Mesendoderm (in vitro differentiated cells): ENCODE results near the gene WWC1.

Experiments
- DNase-seq: peaks from one replicate; pipeline ENCODE4 v3.0.0; 2013
- H2AK5ac ChIP-seq: 2 replicates; pipeline ENCODE4 v1.6.1; 2013; ENCODE audit warnings: low read length, inconsistent platforms
- H2BK120ac ChIP-seq: 2 replicates; pipeline ENCODE4 v1.6.1; 2013; ENCODE audit warnings: low read depth, mild to moderate bottlenecking, low read length, moderate library complexity, mixed read lengths
- H2BK15ac ChIP-seq: replicated peaks from 2 replicates; pipeline ENCODE4 v1.6.1; 2013; ENCODE audit warnings: low read depth, mild to moderate bottlenecking, moderate library complexity
- H2BK5ac ChIP-seq: 2 replicates; pipeline ENCODE4 v1.6.1; 2013; ENCODE audit warnings: low read length, inconsistent platforms
- H3K18ac ChIP-seq: 2 replicates; pipeline ENCODE4 v1.6.1; 2013; ENCODE audit warnings: mild to moderate bottlenecking, low read length, mixed read lengths
- H3K23ac ChIP-seq: one replicate; pipeline ENCODE4 v1.6.1; 2013; ENCODE audit warnings: low read length
- H3K27ac ChIP-seq: 2 replicates; pipeline ENCODE4 v1.5.1; 2013; ENCODE audit warnings: low read depth, mild to moderate bottlenecking, inconsistent platforms, low read length, moderate library complexity
- H3K27me3 ChIP-seq: 2 replicates; pipeline ENCODE4 v1.6.1; 2013; ENCODE audit warnings: low read length, control low read depth, mild to moderate bottlenecking, inconsistent platforms; ENCODE audit not compliant: insufficient read depth, poor library complexity
- H3K36me3 ChIP-seq: 2 replicates; pipeline ENCODE4 v1.6.1; 2013; ENCODE audit warnings: low read length, inconsistent platforms; ENCODE audit not compliant: control insufficient read depth, insufficient read depth
- H3K4ac ChIP-seq: one replicate; pipeline ENCODE4 v1.6.1; 2013; ENCODE audit warnings: low read depth, mild to moderate bottlenecking, low read length, moderate library complexity
- H3K4me1 ChIP-seq: 2 replicates; pipeline ENCODE4 v1.6.1; 2013; ENCODE audit warnings: low read depth, low read length, inconsistent platforms; ENCODE audit not compliant: control insufficient read depth
- H3K4me2 ChIP-seq: 2 replicates; pipeline ENCODE4 v1.6.1; 2013; ENCODE audit warnings: low read length
- H3K4me3 ChIP-seq: 2 replicates; pipeline ENCODE4 v1.5.1; 2013; ENCODE audit warnings: mild to moderate bottlenecking, low read length
- H3K56ac ChIP-seq: one replicate; pipeline ENCODE4 v1.6.1; 2013; ENCODE audit warnings: low read length
- H3K79me1 ChIP-seq: 2 replicates; pipeline ENCODE4 v1.6.1; 2013; ENCODE audit warnings: low read length, inconsistent platforms
- H3K79me2 ChIP-seq: 2 replicates; pipeline ENCODE4 v1.6.1; 2013; ENCODE audit warnings: mild to moderate bottlenecking, low read length; ENCODE audit not compliant: control insufficient read depth, insufficient read depth
- H3K9ac ChIP-seq: 2 replicates; pipeline ENCODE4 v1.6.1; 2013; ENCODE audit warnings: low read length, inconsistent platforms
- H4K5ac ChIP-seq: one replicate; pipeline ENCODE4 v1.6.1; 2013; ENCODE audit warnings: low read length
- H4K8ac ChIP-seq: one replicate; pipeline ENCODE4 v1.6.1; 2013; ENCODE audit warnings: low read depth, mild to moderate bottlenecking, control low read depth, low read length, moderate library complexity
- WGBS: extraction: QIAGEN DNeasy Blood & Tissue Kit; methylation state at CpG from one replicate; pipeline ENCODE4 v1.1.7; 2013; ENCODE audit warnings: low lambda C conversion rate, missing lambda C conversion rate; ENCODE audit not compliant: insufficient coverage; ENCODE audit errors: extremely low coverage; 5-methylcytosine and 5-hydroxymethylcytosine counted together

WWC1 gene

GRCh38 chr5:168411871-168412270 lies 120.4 kb downstream of the WWC1 start:
- H3K4me3 ChIP-seq = no peak overlapping the region
- no peak overlapping the region for H2AK5ac ChIP-seq
- H2BK15ac ChIP-seq = no peak overlapping the region
- H3K56ac ChIP-seq = no peak overlapping the region
- H2BK5ac ChIP-seq = no peak overlapping the region
- no peak overlapping the region for H3K4me2 ChIP-seq
- no peaks in the 10 kb centered on the region for H3K79me2 ChIP-seq
- H3K23ac ChIP-seq = no peak overlapping the region
- DNase-seq = no peak
- H3K27me3 ChIP-seq = no peaks in the 10 kb centered on the region
- no peak overlapping the region for H2BK120ac ChIP-seq
- no peak overlapping the region for H3K9ac ChIP-seq
- WGBS = no CpG with 5 or more reads among the region's 3 CpGs
- no peak overlapping the region for H3K27ac ChIP-seq
- H4K5ac ChIP-seq = no peak overlapping the region
- H3K4ac ChIP-seq = no peak overlapping the region
- no peaks in the 10 kb centered on the region for H3K79me1 ChIP-seq
- no peak overlapping the region for H3K18ac ChIP-seq
- no peaks in the 10 kb centered on the region for H3K36me3 ChIP-seq
- H3K4me1 ChIP-seq = no peaks in the 10 kb centered on the region
- no peak overlapping the region for H4K8ac ChIP-seq

DNA sequence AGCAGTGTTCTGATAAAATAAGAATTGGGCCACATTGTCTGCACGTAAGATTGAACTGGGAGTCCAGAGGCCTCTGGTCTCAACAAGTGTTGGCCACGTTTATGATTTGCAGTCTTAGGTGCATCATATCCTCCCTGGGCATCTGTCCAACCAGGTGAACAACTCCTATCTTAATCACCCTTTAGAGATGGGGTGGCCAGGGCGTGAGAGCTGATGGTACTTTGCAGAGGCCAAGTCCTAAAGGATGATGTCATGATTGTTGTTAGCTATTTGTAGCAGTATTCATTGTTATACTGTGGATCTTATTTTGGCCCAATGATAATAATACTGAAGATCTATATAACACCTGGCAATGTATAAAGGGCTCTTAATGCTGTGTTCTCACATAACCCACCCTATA lies 121.6 kb downstream of the WWC1 start:
- Histone ChIP-seq H3K4me2 (no peak overlapping the region), H2BK15ac (no peak overlapping the region), H2AK5ac (no peak overlapping the region), H3K23ac (no peak overlapping the region), H3K79me1 (no peaks in the 10 kb centered on the region), H4K5ac (no peak overlapping the region), H3K36me3 (no peaks in the 10 kb centered on the region), H3K4me3 (no peak overlapping the region), H3K56ac (no peak overlapping the region), H3K4me1 (no peaks in the 10 kb centered on the region), H4K8ac (no peak overlapping the region), H2BK5ac (no peak overlapping the region), H3K27me3 (no peaks in the 10 kb centered on the region), H3K27ac (no peak overlapping the region), H3K4ac (no peak overlapping the region), H3K79me2 (no peaks in the 10 kb centered on the region), H3K18ac (no peak overlapping the region), H2BK120ac (no peak overlapping the region), H3K9ac (no peak overlapping the region)
- no CpG with 5 or more reads among the region's 3 CpGs for WGBS
- no peak for DNase-seq

DNA sequence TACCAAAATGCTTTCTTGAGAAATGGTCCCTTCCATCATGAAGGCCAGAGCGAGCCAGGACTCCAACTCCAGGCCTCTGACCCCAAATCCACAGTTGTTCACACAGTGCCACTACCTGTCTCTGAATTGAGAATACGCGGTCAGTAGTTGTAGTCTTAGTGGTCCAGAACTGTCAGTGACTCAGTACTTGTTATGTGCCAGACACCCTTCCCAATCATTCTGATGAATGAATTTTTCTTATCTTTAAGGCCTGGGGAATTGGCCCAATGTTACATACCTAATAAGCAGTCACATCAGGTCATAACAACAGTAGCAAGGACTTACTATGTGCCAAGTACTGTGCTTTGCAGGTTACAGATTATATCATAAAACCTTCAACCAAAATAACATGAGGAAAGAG lies 122.2 kb downstream of the WWC1 start:
- Histone ChIP-seq H3K79me1 (no peaks in the 10 kb centered on the region), H3K4me2 (no peak overlapping the region), H3K56ac (no peak overlapping the region), H3K79me2 (no peaks in the 10 kb centered on the region), H2AK5ac (no peak overlapping the region), H3K23ac (no peak overlapping the region), H3K18ac (no peak overlapping the region), H3K4ac (no peak overlapping the region), H3K4me3 (no peak overlapping the region), H3K9ac (no peak overlapping the region), H2BK15ac (no peak overlapping the region), H4K5ac (no peak overlapping the region), H2BK5ac (no peak overlapping the region), H3K27ac (no peak overlapping the region), H3K36me3 (no peaks in the 10 kb centered on the region), H3K4me1 (no peaks in the 10 kb centered on the region), H4K8ac (no peak overlapping the region), H3K27me3 (no peaks in the 10 kb centered on the region), H2BK120ac (no peak overlapping the region)
- no CpG with 5 or more reads among the region's 3 CpGs for WGBS
- no peak for DNase-seq

DNA sequence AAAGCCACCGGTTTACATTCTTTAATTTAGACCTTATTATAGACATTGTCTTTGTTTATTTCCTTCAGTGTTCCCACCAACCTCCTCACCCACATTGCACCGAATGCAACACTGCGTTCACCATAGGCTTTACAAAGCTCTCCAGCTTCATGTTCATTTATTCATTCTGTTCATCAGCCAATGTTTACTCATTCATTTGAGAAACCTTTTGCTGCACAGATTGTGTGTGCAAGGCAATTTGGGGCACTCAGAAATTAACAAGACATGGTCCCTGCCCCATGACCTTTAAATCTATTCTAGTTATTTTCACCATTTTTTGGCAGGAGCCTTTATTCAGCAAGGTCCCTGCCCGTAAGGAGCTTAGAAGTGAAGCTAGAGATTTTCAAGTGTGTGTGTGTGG lies 124.0 kb downstream of the WWC1 start:
- Histone ChIP-seq H3K4me2 (no peak overlapping the region), H3K36me3 (no peaks in the 10 kb centered on the region), H4K5ac (no peak overlapping the region), H2BK120ac (no peak overlapping the region), H4K8ac (no peak overlapping the region), H3K79me2 (no peaks in the 10 kb centered on the region), H3K9ac (no peak overlapping the region), H3K27ac (no peak overlapping the region), H3K79me1 (no peaks in the 10 kb centered on the region), H3K4me1 (no peaks in the 10 kb centered on the region), H2BK5ac (no peak overlapping the region), H2AK5ac (no peak overlapping the region), H3K23ac (no peak overlapping the region), H3K27me3 (no peaks in the 10 kb centered on the region), H3K4me3 (no peak overlapping the region), H3K56ac (no peak overlapping the region), H3K18ac (no peak overlapping the region), H2BK15ac (no peak overlapping the region), H3K4ac (no peak overlapping the region)
- no peak for DNase-seq
- no CpG with 5 or more reads among the region's 4 CpGs for WGBS

DNA sequence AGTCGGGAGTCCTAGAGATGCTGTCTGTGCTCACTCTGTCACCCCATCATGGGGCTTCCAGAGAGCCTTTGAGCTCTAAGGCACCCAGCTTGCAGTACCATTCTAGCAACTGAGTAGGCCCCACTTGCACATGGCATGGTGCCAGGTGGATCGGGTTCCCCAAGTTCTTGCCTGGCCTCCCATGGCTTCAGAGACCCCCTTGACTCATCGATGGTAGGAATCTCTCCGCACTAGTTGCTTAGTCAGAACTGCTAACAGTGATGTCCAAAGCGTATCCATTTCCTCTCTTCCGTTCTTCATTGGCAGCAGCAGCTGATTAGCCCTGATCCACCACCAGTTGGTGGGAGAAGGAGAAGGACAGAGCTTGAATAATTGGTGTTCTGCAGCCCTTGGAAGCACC lies 124.5 kb downstream of the WWC1 start:
- Histone ChIP-seq H3K4ac (no peak overlapping the region), H2BK5ac (no peak overlapping the region), H4K5ac (no peak overlapping the region), H3K79me2 (no peaks in the 10 kb centered on the region), H3K4me3 (no peak overlapping the region), H3K79me1 (no peaks in the 10 kb centered on the region), H3K4me1 (no peaks in the 10 kb centered on the region), H3K9ac (no peak overlapping the region), H4K8ac (no peak overlapping the region), H3K23ac (no peak overlapping the region), H2BK15ac (no peak overlapping the region), H3K36me3 (no peaks in the 10 kb centered on the region), H3K4me2 (no peak overlapping the region), H2AK5ac (no peak overlapping the region), H3K18ac (no peak overlapping the region), H3K27me3 (no peaks in the 10 kb centered on the region), H3K56ac (no peak overlapping the region), H3K27ac (no peak overlapping the region), H2BK120ac (no peak overlapping the region)
- WGBS = no CpG with 5 or more reads among the region's 6 CpGs
- no peak for DNase-seq

DNA sequence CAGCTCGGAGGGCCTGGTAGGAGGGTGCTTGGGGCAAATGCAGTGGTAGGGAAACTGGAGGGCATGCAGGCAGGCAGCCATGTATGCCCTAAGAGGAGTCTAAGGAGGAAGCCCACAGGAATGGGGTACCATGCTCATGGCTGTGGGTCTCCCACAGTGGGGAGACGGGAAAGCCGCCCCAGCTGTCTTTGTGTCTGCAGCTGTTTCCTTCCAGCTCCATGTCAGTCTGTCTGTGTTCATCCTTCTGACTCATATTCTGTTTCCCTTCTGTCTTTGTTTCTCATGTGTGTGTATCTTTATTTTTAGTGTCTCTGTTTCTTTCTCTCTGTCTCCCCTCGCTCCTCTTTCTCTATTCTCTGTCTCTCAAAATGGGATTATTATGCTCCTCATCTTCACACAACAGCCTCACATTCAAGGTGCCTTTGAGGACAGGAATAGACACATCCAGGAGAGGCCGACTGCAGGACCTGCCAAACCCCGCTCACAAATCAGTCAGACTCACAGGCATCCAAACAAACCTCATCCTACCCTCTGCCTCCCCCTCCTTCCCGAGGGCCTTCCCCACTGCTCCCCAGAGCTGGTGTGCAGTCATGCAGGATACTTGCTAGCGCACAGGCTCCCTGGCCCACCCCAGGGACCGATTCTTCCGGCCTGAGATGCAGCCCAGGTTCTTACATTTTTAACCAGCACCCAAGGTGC lies 126.4 kb downstream of the WWC1 start:
- no peak overlapping the region for H3K27ac ChIP-seq
- no peak overlapping the region for H3K23ac ChIP-seq
- no peak overlapping the region for H4K5ac ChIP-seq
- no peak overlapping the region for H3K4ac ChIP-seq
- no peak overlapping the region for H3K4me3 ChIP-seq
- H3K27me3 ChIP-seq = no peaks in the 10 kb centered on the region
- H4K8ac ChIP-seq = no peak overlapping the region
- no peak overlapping the region for H2BK120ac ChIP-seq
- no CpG with 5 or more reads among the region's 10 CpGs for WGBS
- H2BK15ac ChIP-seq = no peak overlapping the region
- H3K18ac ChIP-seq = no peak overlapping the region
- no peaks in the 10 kb centered on the region for H3K4me1 ChIP-seq
- H3K56ac ChIP-seq = no peak overlapping the region
- no peaks in the 10 kb centered on the region for H3K79me1 ChIP-seq
- H2AK5ac ChIP-seq = no peak overlapping the region
- no peak overlapping the region for H3K4me2 ChIP-seq
- H3K9ac ChIP-seq = no peak overlapping the region
- no peak for DNase-seq
- no peak overlapping the region for H2BK5ac ChIP-seq
- no peaks in the 10 kb centered on the region for H3K79me2 ChIP-seq
- H3K36me3 ChIP-seq = no peaks in the 10 kb centered on the region
